ENCODE results near the gene SLC51A.
A peak's percentile ranks its signal among the peaks of the same experiment; 100 is the strongest.
"Not testable (repeated sequence)": the region's sequence is repeated elsewhere in the genome, so short reads cannot be mapped to it uniquely, and the experiment has no call there.

SLC51A gene

GRCh38 chr3:196193736-196194541 is 22.4 kb upstream of the SLC51A start:
- DNase-seq = no peak

- DNase-seq = no peak
These were observed 21.8 kb upstream of the SLC51A start for GRCh38 chr3:196194542-196194915.

GRCh38 chr3:196195664-196196265 is 20.6 kb upstream of the SLC51A start:
- DNase-seq = no peak

GRCh38 chr3:196197524-196197923 is 18.8 kb upstream of the SLC51A start:
- DNase-seq = no peak

GRCh38 chr3:196198081-196198675 is 18.2 kb upstream of the SLC51A start:
- no peak for DNase-seq

GRCh38 chr3:196198771-196199753 is 17.3 kb upstream of the SLC51A start:
- DNase-seq = no peak

GRCh38 chr3:196202516-196202970 is 13.8 kb upstream of the SLC51A start:
- DNase-seq = no peak

GRCh38 chr3:196203846-196204245 is 12.5 kb upstream of the SLC51A start:
- DNase-seq = no peak

GRCh38 chr3:196205442-196206205 is 10.7 kb upstream of the SLC51A start:
- DNase-seq = not testable (repeated sequence)

- no peak for DNase-seq
These were observed 9.0 kb upstream of the SLC51A start for GRCh38 chr3:196207159-196207832.

GRCh38 chr3:196207833-196208607 is 8.3 kb upstream of the SLC51A start:
- peak; percentile 54 for DNase-seq

GRCh38 chr3:196208942-196209695 is 7.2 kb upstream of the SLC51A start:
- DNase-seq = no peak

- not testable (repeated sequence) for DNase-seq
These were observed 6.2 kb upstream of the SLC51A start for GRCh38 chr3:196209944-196210672.

- DNase-seq = no peak
These were observed 5.4 kb upstream of the SLC51A start, which contains the start of gene ZDHHC19 for GRCh38 chr3:196210673-196211556. ZDHHC19 (minus strand) TSS chr3:196211400; CDS start chr3:196211315, 85 bp downstream.

- no peak for DNase-seq
These were observed 1.4 kb upstream of the SLC51A start for GRCh38 chr3:196214783-196215441.

- no peak for DNase-seq
These were observed 777 bp upstream of the SLC51A start for GRCh38 chr3:196215493-196216020.

- no peak for DNase-seq
These were observed 412 bp downstream of the SLC51A start for GRCh38 chr3:196216681-196217211.

Data from activated CD8-positive, alpha-beta memory T cell treated with anti-CD3 and anti-CD28 coated beads, Interleukin-2, amount 50 U/mL, for 4 hours (primary cell).